Fibroblast of skin of abdomen (primary cell): ENCODE results near the gene RLN3.
"Not testable (repeated sequence)": the region's sequence is repeated elsewhere in the genome, so short reads cannot be mapped to it uniquely, and the experiment has no call there.

Source experiments
- DNase-seq: peaks from one replicate; pipeline ENCODE4 v3.0.0-alpha.2; 2013

Gene RLN3

DNA sequence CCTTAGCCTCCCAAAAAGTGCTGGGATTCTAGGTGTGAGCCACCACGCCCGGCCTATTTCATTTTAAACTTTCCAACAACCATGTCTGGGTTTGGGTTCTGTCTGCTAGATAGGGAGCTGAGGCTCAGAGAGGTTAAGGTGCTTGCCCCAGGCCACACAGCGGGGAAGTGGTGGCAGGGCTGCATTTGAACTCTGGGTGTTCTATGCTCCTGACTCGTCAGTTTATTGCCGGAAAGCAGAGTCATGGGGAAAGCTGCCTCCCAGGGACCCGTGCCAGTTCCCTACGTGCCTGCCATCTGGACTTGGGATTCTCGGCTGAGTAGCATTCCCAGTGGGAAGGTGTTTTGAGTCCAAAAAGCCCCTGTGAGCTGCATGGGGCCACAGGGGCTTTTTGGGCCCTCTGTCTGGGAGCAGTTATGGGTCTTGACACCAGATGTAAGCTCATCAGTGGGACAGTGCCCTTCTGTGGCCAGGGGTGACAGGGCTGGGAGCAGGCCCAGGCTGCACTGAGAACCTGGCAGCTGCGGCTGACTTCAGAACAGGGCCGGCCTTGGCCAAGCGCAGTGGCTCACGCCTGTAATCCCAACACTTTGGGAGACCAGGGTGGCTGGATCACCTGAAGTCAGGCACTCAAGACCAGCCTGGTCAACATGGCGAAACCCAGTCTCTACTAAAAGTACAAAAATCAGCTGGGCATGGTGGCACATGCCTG lies 32.8 kb upstream of the RLN3 start:
- peak; percentile 40 for DNase-seq

- no peak for DNase-seq
Measured at GRCh38 chr19:13995878-13996765, 31.8 kb upstream of the RLN3 start.

GRCh38 chr19:13996928-13997630 lies 30.9 kb upstream of the RLN3 start:
- no peak for DNase-seq

DNA sequence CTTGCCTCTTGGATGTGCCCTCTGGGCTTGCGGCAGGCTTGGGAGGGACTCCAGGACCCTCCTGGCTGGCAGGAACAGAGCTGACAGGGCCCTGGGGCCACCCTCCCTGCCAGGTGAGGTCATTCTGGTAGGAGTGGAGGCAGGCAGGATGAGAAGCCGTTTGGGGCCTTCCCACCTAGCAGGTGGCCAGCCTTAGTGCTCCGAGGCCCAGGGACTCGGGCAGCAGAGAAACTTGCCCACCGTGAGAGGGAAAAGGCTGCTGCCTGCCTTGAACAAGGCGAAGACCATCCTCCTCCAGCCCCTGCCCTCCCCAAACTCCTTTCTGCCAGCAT lies 30.4 kb upstream of the RLN3 start:
- DNase-seq, result no peak

- DNase-seq, result no peak
Measured at GRCh38 chr19:13998426-13998825, 29.5 kb upstream of the RLN3 start.

GRCh38 chr19:13999085-13999484 lies 28.9 kb upstream of the RLN3 start:
- no peak for DNase-seq

DNA sequence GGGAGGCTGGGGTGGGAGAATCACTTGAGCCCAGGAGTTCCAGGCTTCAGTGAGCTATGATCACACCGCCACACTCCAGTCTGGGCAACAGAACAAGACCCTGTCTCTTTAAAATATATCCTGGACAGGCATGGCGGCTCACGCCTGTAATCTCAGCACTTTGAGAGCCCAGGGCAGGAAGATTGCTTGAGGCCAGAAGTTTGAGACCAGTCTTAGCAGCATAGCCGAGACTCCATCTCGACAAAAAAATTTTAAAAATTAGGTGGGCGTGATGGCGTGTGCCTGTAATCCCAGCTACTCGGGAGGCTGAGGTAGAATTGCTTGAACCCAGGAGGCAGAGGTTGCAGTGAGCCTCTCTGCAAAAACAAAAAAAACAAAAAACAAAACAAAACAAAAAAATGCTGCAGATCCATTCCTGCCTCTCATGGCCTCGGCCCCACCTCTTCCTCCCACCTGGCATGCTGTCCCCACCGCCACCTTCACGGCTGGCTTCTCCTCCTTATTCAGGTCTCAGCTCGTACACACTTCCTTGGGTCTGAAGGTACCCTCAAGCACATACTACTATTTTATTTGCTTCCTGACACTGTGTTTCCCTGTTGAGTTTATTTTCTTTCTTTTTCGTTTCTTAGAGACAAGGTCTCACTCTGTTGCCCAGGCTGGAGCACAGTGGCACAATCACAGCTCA lies 27.1 kb upstream of the RLN3 start:
- DNase-seq, result no peak

DNA sequence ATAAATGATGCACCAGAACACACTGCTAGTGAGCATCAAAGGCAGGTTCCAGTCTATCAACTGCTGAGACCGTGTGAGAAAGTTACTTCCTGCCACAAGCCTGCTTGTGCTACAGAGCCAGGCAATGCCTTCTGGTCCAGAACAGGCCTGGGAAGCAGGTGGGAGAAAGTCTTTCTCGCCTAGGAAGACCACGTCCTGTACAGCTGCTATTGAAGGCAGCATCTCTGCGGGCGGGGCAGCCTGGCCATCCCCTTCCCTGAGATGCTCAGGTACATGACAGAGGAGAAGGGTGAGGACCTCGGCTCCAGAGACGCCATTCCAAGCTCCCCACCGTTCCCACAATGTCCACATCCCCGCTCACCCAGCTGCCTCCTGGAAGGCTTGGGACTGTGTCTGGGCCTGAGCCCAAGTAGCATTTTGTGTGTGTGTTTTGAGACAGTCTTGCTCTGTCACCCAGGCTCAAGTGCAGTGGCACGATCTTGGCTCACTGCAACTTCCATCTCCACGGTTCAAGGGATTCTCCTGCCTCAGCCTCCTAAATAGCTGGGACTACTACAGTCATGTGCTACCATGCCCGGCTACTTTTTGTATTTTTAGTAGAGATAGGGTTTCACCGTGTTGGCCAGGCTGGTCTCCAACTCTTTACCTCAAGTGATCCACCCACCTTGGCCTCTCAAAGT lies 25.2 kb upstream of the RLN3 start:
- DNase-seq, result no peak

- no peak for DNase-seq
Measured at GRCh38 chr19:14003251-14004055, 24.5 kb upstream of the RLN3 start.

GRCh38 chr19:14004619-14005348 lies 23.2 kb upstream of the RLN3 start:
- no peak for DNase-seq

DNA sequence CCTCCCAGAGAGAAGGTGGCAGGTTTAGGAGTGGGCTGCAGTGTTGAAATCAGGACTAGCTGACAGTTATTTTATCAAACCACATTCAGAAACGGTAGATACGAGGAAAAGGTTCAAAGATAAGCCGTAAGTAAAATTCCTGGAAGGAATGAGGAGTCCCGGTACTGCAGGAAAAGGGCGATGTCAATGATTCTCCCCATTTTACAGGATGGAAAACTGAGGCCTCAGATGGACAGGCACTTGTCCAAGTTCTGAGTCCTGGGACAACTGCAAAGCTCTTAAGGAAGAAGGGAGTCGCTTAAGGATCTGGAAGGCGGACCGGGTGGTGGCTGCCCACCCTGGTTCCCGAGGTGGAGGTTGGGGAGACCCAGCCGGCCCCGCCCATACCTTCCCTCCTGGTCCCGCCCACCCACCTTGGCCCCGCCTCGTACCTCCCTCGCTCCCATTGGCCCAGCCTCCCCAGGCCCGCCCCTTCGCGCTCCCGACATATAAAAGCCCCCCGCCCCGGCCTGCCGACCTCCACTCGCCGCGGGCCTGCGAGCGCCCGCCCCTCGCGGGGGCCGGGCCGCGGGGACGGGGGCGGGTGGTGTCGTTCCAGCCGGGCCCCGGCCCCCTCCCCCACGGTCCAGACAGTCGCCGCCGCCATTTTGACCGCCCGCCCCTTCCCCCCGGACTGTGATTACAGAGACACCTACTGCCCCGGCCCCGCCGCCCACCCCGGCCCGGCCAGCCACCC lies 22.4 kb upstream of the RLN3 start:
- DNase-seq, result peak; percentile 84

DNA sequence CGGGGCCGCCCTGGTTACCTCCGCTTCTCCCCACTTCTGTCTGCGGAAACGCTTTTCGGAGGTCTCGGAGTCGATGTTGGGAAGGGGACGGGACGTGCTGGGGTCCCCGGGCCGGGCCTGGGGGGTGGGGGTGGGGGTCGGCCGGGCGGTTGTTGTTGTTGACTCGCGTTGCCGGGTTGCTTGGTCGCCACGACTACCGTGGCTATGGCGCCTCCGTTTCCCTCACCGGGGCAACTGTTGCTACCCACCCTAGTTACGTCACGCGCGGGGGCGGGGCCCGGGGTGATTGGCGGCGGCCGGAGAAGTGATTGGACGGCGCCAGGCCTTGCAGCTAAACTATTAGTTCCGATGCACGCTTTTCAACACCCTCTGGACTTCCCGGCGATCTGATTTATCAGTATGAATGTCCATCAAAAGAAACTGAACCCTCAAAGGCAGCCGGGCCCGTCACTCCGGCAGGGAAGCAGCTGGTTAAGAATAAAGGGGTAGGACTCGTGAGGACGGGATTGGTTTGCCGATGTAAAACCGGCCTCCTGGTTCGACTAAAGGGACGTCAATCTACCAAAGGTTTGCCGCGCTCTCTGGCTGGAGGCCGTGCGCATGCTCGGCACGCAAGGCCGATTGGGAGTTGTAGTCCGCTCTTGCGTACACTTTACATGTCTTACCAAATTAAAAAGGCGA lies 21.7 kb upstream of the RLN3 start, which contains the start of gene RFX1:
Gene RFX1 (minus strand): TSS at position 236 of the 681 bp plus-strand sequence. CDS start 12,477 bp downstream, outside the sequence.
- peak; percentile 100 for DNase-seq

DNA sequence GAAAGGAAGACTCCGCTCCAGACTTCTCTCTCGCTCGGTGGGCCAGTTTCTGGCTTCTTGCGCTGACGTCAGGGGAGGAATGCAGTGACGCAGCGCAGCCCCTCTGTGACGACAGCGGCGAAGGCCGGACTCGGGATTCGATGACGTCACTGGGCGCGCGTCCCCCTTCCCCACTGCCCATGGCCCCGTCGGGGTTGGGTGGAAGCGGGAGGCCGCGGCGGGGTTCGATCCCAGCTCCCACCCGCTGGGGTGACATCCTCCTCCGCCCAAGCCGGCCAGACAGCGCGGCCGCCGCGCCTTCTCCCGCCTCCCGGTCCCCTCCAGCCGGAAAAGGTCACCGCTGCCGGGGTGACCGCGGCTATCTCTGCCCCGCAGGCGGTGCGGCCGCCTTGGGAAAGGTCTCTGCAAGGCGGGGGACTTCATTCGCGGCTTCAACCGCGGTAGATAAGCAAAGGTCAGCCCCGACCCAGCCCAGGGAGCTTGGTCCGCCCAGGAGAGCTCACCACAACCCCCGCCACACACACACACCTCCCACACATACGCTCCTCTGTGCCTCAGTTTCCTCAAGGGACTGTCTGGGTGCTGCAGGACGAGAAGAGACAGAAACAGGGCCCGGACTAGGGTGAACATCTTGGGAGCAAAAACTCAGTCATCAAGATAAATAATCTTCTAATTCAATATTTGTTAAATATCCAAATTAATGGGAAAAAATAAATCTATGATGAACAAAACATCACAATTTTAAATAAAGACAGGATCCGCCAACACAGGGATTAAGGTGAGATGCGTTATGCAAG lies 21.0 kb upstream of the RLN3 start:
- DNase-seq, result no peak

DNA sequence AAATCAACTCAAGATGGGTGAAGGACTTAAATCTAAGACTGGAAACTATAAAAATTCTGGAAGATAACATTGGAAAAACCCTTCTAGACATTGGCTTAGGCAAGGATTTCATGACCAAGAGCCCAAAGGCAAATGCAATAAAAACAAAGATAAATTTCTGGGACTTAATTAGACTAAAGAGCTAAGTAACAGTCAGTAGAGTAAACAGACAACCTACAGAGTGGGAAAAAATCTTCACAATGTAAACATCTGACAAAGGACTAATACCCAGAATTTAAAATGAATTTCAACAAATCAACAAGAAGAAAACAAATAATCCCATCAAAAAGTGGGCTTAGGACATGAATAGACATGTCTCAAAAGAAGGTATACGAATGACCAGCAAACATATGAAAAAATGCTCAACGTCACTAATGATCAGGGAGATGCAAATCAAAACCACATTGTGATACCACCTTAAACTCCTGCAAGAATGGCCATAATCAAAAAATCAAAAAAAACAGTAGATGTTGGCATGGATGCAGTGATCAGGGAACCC lies 15.5 kb upstream of the RLN3 start:
- no peak for DNase-seq

DNA sequence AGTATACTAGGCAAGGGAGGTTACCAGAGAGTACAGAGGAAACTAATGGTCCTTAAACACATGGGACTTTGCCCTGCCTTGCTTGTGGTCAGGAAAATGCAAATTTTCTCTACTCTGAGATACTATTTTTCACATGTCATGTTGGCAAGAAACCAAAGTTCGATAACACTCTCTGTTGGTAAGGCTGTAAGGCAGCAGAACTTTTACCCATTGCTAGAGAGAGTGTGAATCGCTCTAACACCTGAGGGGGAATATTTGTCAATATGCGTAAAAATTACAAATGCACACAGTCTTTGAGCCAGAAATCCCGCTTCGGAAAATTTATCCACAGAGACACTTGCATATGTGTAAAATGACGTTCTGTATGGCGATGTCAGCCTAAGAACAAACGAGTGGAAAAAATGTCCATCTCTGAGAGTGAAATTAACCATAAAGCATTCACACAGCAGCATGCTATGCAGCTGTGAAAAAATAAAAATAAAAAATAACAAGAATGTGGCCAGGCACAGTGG lies 12.4 kb upstream of the RLN3 start:
- no peak for DNase-seq

DNA sequence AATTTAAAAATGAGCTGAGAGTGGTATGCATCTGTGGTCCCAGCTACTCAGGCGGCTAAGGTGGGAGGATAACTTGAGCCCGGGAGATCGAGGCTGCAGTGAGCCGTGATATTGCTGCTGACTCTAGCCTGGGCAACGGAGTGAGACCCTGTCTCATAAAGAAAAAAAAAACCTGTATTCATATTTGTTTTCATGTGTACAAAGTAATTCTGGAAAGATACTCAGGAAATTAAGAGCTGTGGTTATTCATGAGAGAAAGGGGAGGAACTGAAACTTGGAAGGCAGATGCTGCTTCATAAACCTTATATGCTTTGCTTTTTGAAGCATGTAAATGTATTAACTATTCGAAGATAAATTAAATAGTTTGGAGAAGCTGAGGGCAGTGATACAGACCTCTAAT lies 8.8 kb upstream of the RLN3 start:
- DNase-seq, result no peak

DNA sequence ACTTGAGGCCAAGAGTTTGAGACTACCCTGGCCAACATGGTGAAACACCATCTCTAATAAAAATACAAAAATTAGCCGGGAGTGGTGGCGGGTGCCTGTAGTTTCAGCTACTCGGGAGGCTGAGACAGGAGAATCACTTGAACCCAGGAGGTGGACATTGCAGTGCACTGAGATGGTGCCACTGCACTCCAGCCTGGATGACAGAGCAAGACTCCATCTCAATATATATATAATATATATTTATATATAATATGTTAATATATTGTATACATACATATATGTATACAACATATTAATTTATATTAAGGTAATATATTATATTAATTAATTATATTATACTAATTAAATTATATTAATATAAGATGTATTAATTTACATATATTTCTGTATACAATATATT lies 8.2 kb upstream of the RLN3 start:
- not testable (repeated sequence) for DNase-seq

DNA sequence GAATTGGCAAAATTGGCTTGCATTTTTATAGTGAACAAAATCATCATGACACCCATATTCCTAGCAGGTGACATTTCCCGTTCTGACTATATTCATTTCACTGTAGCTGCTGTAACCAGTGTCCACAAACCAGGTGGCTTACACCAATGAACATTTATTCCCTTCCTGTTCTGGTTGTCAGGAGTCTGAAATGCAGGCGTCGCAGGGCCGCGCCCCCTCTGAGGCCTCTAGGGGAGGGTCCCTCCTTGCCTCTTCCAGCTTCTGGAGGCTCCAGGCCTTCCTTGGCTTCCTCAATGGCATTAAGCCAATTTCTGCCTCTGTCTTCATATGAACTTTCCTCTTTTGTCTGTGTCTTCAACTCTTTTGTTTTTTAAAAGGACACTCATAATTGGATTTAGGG lies 6.5 kb upstream of the RLN3 start:
- no peak for DNase-seq
